Psoas muscle (tissue), 8 donors: ENCODE data around the gene LAG3. TPM values are rescaled to one million over a fixed set of nuclear protein-coding genes. Genes with fewer than 3 reads are reported as not detected.

ENCODE experiments used
- ATAC-seq, 4 donors: fragments of 200-7000 bp; cut with Tn5 transposase; one replicate each; pipeline ENCODE4 v1.9.1; 2020; ENCODE audit warnings: moderate library complexity in 3 of 4, mild to moderate bottlenecking in 2 of 4
- DNase-seq, 2 donors: peaks; one replicate each; pipeline ENCODE4 v3.0.0-alpha.2; 2020
- H3K27ac ChIP-seq: fragments of 200-600 bp; one replicate; pipeline ENCODE4 v1.8.0; 2022
- H3K27me3 ChIP-seq, 3 donors: fragments of 200-600 bp in 1 of 3; one replicate each; pipeline versions ENCODE4 v1.6.1 to v1.8.0; 2013 to 2022; ENCODE audit warnings: low read length in 2 of 3, mild to moderate bottlenecking in 2 of 3, moderate library complexity in 1 of 3; ENCODE audit not compliant: insufficient read depth in 3 of 3
- H3K36me3 ChIP-seq, 2 donors: fragments of 200-600 bp in 1 of 2; one replicate each; pipeline versions ENCODE4 v1.6.1 to v1.8.0; 2013 to 2022; ENCODE audit warnings: low read depth in 1 of 2, mild to moderate bottlenecking in 1 of 2, moderate library complexity in 1 of 2; ENCODE audit not compliant: insufficient read depth in 1 of 2
- H3K4me1 ChIP-seq: fragments of 200-600 bp; one replicate; pipeline ENCODE4 v1.8.0; 2022
- H3K4me3 ChIP-seq: fragments of 200-600 bp; one replicate; pipeline ENCODE4 v1.8.0; 2022; ENCODE audit warnings: mild to moderate bottlenecking
- H3K9me3 ChIP-seq: fragments of 200-600 bp; one replicate; pipeline ENCODE4 v1.8.0; 2022
- CTCF ChIP-seq: fragments of 200-600 bp; IDR thresholded peaks from one replicate; pipeline ENCODE4 v1.8.0; 2022; ENCODE audit warnings: antibody characterized with exemption
- WGBS, 3 donors: extraction: QIAGEN DNeasy Blood & Tissue Kit; methylation state at CpG; one replicate each; pipeline versions ENCODE4 v1.1.6 to v1.1.7; 2013; 5-methylcytosine and 5-hydroxymethylcytosine counted together
- intact Hi-C, 2 donors: fragments of 100-400 bp; cut with DNase I; formaldehyde crosslinking; loops; one replicate each; pipeline versions ENCODE4 v1.11.0 to v1.14.2; 2022
- polyA plus RNA-seq, 3 donors: library from polyadenylated mRNA; stranded (reverse); fragments of 200-250 nt; gene quantifications; one replicate each; pipeline ENCODE4 v1.2.3, GENCODE V29; 2013
- total RNA-seq, 4 donors: library from RNA; stranded (reverse); fragmentation: NEBNext Ultra II Directional in 2 of 4; extraction: Animal tissue kit (Norgen Biotek cat#: 25700) in 2 of 4; gene quantifications; one replicate each; pipeline versions ENCODE4 v1.2.1 to v1.2.4, GENCODE V29; 2021 to 2023
- donor health status: healthy with polysubstance abuse.
- donor health status: DM: no; HTN: no; CAD: no; lungs with moderate emphysema.
- donor health status: Bipolar disorder and iron deficiency.
- donor health status: healthy.
- donor health status: DM: yes; HTN: yes; CAD: no.
- donor health status: DM: no; HTN: no; CAD: no.
- donor health status: DM: no; HTN: no; CAD: no.
- donor health status: DM: yes; HTN: yes; CAD: no.

LAG3 gene
- total and polyA plus RNA-seq, 7 donors: 0.05 to 0.24 (median 0.08) TPM; not detected in 3

- 74 to 85% (median 75%) methylated on average over 7 of the region's 7 CpGs for WGBS, 3 donors
- peaks cover 15% of the 10 kb centered on the region for H3K4me1 ChIP-seq
- H3K27me3 ChIP-seq: no peaks in the 10 kb centered on the region
- ATAC-seq: no peak
- DNase-seq: no peak
- intact Hi-C loops: loop anchor here (5.0 to 10.0 kb wide), 2 partner anchors 73 to 76 kb away; partner anchors contain the start of genes P3H3 (in 2 of the 2) and GPR162 (in 1 of the 2)
- TF ChIP-seq CTCF: no peak
- peaks cover 11 to 53% of the 10 kb centered on the region in 2 donors for H3K36me3 ChIP-seq
- no peak overlapping the region for H3K27ac ChIP-seq
- peak overlapping the region; percentile 99 for H3K4me3 ChIP-seq
- H3K9me3 ChIP-seq: no peaks in the 10 kb centered on the region
Observed at GRCh38 chr12:6751767-6752166, 20.6 kb upstream of the LAG3 start.

- TF ChIP-seq CTCF: peak; percentile 16
- H3K4me1 ChIP-seq: peaks cover 12% of the 10 kb centered on the region
- H3K27me3 ChIP-seq: no peaks in the 10 kb centered on the region
- H3K9me3 ChIP-seq: no peaks in the 10 kb centered on the region
- peaks cover 11 to 48% of the 10 kb centered on the region in 2 donors for H3K36me3 ChIP-seq
- DNase-seq (no peak), ATAC-seq (no peak)
- H3K4me3 ChIP-seq: peak overlapping the region; percentile 99
- peak overlapping the region; percentile 99 for H3K27ac ChIP-seq
- intact Hi-C loops: loop anchor here (5.0 to 10.0 kb wide), 2 partner anchors 72 to 75 kb away; partner anchors contain the start of genes P3H3 (in 2 of the 2) and GPR162 (in 1 of the 2)
- WGBS, 3 donors: 4 to 6% (median 5%) methylated on average over 21 to 24 of the region's 24 CpGs
Observed at GRCh38 chr12:6752167-6752920, 20.0 kb upstream of the LAG3 start.

- Histone ChIP-seq H3K27me3 (no peaks in the 10 kb centered on the region), H3K4me1 (peaks cover 12% of the 10 kb centered on the region), H3K27ac (peak within 1 kb of the TSS; percentile 99), H3K4me3 (peak within 1 kb of the TSS; percentile 99), H3K9me3 (no peaks in the 10 kb centered on the region), H3K36me3 (peaks cover 11 to 40% of the 10 kb centered on the region in 2 donors)
- intact Hi-C loops: loop anchor here (1.0 to 10.0 kb wide), 5 partner anchors 13 to 74 kb away; partner anchors contain the start of genes P3H3 (in 2 of the 2), GPR162 (in 1 of the 2) and PTMS (in 1 of the 2)
- ATAC-seq (peak; percentile 95 to 97 (median 96)), DNase-seq (peak; percentile 98 to 99)
- TF ChIP-seq CTCF: peak; percentile 91
- 0% methylated on average over 53 to 62 of the region's 62 CpGs for WGBS, 3 donors
Observed at GRCh38 chr12:6752921-6753771, 19.2 kb upstream of the LAG3 start, which contains the start of gene MLF2. MLF2 (minus strand) TSS chr12:6753141; CDS start chr12:6752334, 807 bp downstream.

- no peaks in the 10 kb centered on the region for H3K27me3 ChIP-seq
- no peak for DNase-seq
- peak overlapping the region; percentile 99 for H3K4me3 ChIP-seq
- TF ChIP-seq CTCF: no peak
- 0 to 1% (median 1%) methylated on average over 7 of the region's 7 CpGs for WGBS, 3 donors
- intact Hi-C loops: loop anchor here (1.0 to 10.0 kb wide), 6 partner anchors 12 to 73 kb away; partner anchors contain the start of genes P3H3 (in 2 of the 2), GPR162 (in 1 of the 2) and PTMS (in 1 of the 2)
- peak overlapping the region; percentile 99 for H3K27ac ChIP-seq
- peaks cover 9 to 33% of the 10 kb centered on the region in 2 donors for H3K36me3 ChIP-seq
- peaks cover 12% of the 10 kb centered on the region for H3K4me1 ChIP-seq
- H3K9me3 ChIP-seq: no peaks in the 10 kb centered on the region
- no peak for ATAC-seq
Observed at GRCh38 chr12:6753772-6754356, 18.5 kb upstream of the LAG3 start.
